Stimulated activated CD4-positive, alpha-beta T cell treated with anti-CD3 and anti-CD28 coated beads, Interleukin-1b, Interleukin-23, amount 100 ng/mL, for 24 hours (primary cell): Measurements from ENCODE around the gene CDH20.

Experiments used
- DNase-seq, 4 experiments: peaks; one replicate each; pipeline ENCODE4 v3.0.0-alpha.2; 2020; ENCODE audit warnings: low read depth in 4 of 4, low spot score in 1 of 4

The CDH20 gene

DNA sequence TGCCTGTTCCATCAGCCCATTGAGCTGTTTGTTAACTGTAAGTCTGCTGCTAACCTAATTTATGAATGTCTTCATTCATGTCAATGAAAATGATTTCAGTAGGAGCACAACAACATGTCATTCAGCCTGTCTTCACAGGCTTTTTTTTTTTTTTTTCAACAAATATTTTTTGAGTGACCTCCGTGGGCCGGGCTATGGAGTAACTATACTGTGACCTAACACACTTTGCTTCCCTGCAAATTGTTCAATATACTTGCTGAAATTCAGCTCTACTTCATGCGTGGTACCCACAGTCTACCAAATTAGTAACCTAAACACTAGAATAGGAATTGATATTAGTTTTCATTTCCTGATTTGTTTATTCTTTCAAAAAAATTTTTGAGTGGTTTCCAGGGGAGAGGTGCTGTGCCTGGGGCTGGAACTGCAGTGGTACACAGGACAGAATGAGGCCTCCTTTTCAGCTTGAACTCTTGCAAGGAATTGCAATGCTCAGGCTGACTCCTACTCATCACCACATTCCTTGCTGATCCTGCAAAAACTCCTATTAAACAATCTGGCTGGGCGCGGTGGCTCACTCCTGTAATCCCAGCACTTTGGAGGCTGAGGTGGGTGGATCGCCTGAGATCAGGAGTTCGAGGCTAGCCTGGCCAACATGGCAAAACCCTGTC is 87.1 kb downstream of the CDH20 start:
- DNase-seq = no peak

DNA sequence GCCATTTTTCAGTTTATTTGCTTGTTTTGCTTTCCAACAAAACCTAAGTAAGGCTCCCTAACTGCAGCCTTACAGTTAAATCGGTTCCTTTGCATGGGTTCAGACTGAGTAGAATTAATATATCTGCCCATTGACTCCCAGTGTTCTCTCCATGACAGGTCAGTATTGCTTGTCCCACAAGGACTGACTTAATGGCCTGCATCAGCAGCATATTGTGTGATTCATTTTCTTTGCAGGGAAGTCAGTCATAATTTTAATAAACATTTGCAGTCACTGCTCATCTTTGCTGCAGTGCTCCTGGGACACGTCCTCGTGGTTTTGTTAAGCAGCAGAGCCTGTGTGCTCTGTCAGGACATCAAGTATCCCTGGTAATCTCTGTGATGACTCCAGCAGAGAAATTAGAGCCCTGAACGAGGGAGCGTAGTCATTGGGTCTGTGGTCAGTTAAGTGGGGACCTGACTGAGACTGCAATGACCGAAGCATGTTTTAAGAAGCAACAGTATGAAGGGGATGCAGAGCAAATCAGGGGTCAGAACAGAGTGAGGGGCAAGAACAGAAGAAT is 93.3 kb downstream of the CDH20 start:
- no peak for DNase-seq

DNA sequence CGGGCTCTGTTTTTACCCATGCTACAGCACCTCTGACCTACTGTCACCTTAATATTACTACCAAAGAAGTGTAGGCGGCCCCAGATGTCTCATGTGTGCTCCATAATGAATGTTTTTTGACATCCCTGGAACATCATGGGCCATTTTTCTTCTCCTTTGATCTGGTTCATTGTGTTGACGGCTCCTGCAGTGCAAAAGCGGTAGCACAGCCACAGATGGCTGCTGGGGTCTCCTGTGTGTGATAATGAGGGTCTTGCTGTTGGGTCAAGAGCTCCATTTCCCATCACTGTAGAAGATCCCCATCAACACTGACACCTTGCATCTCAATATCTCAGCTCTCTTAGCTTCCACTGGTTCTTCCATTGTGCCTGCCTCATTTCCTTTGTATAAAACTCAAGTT is 95.0 kb downstream of the CDH20 start:
- no peak for DNase-seq

DNA sequence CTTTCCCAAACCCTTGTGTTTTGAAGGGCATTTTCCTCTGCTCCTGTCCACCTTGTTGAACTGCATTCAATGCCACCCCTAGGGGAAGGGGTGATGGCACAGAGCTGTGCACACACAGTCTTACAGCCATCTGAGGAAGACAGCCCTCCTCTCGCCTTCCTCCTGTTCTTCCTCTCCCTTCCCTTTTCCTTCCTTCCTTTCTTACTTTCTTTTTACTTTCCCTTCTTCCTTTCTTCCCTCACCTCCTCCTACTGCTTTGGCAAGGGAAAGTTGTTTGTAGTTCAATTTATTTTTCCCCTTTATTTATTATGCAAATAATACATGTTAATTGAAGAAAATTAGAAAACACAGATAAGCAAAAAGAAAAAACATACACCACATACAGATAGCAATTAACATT is 99.4 kb downstream of the CDH20 start:
- no peak for DNase-seq

DNA sequence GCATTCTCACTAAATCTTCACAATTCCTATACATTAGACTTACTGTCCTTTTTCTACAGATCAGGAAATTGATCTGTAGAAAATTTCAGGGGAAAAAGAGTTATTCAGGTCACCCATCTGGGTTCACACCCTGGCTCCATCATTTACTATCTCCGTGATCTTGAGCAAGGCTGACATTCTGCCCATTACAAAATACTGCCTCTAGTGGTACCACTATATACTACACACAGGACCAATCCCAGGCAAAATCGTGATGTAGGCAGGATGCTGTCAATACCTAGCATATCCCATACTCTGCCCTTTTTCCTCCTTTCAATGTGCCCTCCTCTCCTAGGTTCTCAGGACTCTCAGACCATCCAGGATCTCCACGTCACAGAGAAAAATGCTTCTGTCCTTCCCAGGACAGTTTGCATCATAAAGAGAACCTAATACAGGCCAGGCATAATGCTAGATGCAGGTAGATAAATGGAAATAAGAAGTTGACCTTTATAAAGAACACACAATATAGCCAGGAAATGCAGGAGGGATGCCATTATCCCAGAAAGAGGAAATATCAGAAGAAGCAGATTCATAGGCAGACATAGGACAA is 101.9 kb downstream of the CDH20 start:
- no peak for DNase-seq

DNA sequence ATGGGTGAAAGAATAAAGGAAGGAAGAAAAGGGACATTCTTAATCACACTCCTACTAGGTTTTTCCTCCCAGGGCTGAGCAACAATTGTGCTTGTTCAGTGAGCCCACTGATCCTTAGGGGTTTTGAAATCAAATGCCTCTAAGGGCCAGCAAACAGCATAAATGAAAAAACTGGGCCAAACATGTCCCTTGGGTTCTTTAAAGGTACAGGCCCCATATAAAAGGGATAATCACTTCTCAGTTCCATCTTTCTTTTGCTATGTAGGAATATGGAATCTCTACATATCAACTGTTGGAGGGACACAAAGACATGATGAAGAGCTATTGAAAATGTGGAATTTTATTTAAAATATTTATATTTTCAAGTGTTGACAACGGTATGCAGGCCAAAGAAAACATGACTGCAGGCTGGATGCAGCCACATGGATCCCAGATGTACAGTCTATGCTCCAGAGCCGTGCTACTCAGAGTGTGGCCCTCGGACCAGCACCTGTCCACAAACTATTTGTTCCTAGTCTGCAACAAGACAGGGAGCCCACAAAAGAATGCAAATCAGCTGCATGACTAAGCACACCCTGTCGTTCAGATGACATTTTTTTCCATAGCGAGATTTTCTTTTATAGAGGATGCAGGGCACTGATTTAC is 110.0 kb downstream of the CDH20 start:
- no peak for DNase-seq

DNA sequence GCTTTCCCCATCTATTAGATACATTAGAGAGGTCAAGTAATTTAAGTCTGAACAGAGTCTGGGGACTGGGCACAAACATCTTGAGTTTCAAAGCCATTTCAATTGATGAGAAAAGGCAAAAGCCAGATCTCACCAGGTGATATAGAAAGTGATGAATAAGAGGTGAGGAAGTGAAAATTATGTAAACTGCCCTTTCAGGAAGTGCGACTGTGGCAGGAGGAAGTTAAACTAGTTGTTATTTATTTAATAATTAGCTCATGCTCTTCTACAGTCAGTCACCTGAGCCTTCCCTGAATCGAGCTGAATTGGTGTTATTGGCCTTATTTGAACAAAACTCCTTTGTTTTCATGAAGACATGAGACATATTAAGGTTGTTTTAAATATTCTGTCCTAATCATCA is 115.1 kb downstream of the CDH20 start:
- DNase-seq = no peak

DNA sequence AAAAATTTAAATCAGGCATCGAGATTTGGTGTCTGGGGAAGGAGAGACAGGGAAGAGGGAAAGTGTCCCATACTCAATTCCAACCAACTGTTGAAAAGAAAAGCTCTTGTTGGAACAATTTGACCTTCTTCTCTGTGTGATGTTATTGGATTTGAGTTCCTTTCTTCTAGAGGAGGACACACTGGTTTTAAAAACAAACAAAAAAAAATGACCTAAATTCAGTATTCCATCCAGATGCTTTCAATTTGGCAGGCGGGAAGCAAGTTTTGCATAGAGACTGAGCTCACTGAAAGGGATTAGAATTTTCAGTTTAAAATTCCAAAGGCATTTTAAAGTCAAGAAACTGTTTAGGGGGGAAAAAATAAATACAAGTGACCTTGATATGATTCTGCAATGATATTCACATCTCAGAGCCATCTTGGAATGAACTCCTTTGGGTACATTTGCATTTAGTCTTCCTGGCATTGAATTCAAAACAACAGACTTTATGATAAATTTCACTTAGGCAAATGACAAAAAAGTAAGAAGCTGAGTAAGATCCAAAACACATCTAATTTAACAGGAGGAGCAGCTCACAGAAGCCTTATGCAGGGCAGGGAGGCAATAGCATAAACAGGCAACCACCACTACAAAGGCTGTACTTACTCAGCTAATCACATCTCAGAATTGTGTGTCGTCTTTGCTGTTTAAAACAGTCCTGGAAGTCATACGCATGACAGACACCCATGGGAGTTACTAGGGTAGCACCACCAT is 126.8 kb downstream of the CDH20 start:
- no peak for DNase-seq

DNA sequence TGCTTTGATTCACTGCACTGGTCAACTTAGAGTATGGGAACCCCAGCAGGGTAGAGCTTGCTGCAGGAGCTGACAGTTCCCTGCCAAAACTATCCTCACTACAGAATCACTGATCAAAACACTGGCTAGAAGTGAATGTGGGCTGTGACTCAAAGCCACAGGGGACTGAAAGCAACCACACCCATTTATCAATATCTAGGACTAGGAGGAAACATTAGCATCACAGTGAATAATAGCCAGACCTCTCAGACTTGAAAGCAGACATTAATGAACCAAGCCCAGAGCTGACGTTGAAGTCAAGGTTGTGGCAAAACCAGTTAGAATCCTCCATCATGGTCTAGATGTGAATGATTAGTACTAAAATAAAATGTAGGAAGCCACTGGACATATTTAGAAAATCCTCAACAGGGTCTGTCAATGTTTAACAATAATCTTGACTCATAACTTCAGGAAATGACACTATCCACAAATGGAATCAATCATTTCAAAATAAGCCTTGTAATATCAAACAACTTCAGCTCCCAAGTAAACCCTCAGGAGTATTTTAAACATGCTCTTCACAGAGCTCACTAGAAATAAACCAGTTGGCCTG is 131.4 kb downstream of the CDH20 start:
- DNase-seq = no peak

DNA sequence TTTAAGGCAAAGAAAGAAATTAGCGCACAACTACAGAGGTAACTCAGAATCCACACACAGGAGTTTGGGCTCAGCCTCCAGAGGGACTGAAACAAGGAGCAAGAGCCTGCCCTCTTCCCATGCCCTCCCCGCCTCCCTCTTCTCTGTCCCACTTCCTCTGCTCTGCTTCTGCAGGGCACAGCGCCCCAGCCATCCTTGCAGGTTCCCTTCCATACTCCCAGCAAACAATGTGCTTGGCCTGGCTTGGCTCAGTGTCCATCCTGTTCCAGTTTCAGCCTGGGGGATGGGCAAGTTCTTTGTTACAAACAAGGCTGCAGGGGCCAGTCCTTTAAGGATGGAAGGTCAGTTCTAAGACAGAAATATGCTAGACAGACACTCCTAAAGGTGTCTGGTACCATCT is 133.5 kb downstream of the CDH20 start:
- DNase-seq = no peak

DNA sequence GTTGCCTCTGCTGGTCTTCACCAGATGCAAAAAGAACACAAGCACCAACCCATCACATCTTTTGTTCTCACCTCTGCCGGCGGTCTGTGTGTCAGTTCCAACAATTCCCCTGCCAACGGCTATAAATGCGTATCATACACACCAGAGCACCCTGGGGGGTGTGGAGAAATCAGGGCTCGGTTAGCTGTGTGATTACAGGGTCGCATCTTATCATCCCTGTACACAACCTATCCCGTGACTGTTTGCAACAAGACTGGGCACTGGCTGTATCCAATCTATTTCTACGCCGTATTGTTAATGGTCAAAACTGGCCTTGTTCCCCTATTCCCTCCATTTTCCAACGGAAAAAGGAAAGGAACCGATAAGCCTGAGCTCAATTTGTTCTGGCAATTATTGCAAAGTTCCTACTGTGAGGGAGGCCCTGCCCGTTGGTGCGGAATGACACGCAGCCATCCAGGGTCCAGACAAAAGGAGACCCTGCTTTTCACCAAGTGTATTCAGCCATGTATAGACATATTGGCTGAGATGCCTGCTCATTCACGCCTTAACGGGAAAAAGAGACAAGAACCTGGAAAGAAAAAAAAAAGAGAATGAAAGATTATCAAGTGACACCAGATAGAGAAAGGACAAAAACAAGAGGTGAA is 136.9 kb downstream of the CDH20 start:
- no peak for DNase-seq

DNA sequence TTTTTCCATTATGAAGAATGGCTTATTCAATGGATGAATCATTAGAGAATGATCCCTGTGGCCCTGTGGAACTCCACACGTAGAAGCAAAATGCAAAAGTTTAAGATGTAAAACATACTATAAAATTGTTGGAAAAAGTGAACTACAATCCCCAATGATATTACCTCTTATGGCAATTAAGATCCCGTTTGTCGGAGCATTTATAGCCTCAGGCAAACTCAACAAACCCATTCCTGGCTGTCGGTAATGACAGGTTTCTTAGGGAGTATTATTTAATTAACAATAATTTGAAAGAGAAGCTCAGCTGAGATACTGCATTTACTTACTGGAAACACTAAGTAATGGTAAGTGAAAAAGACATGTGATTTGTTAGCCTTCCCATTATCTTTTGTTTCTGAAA is 138.3 kb downstream of the CDH20 start:
- DNase-seq = no peak

DNA sequence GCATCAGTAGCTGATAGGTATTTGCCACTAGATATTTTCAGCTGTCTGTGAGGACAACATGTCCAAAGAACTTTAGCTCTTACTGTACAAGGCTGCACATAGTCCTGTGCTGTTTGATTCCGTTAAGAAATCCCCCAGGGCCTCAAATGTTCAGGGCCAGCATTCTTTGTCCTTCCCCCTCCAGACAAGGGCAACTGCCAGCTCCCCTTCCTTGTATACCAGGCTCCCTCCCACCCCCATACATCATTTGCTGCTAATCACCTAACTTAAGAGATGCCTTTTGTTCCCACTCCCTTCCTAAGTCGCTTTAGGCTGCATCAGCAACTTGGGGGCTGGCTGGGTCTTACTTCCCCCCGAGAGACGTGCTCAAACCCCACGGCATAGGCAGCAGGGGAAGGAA is 138.7 kb downstream of the CDH20 start:
- DNase-seq = no peak

DNA sequence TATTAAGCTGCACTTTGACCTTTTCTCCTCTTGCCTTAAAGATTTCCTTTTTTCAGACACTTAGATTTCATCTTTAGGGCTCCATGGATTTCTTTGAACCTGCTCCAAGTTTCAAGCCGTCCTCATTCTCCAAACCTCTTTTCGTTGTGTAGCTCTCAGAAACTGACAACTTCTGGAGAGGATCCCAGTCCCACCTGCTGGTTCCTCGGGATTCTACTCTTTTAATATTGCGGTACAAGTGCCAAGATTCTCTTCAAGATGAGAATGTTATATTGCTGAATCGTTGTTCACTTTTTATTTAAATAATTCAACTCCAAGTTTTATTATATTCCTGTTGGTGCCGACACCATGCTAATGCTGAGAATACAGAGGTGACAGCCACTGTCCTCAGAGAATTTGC is 141.1 kb downstream of the CDH20 start:
- no peak for DNase-seq

DNA sequence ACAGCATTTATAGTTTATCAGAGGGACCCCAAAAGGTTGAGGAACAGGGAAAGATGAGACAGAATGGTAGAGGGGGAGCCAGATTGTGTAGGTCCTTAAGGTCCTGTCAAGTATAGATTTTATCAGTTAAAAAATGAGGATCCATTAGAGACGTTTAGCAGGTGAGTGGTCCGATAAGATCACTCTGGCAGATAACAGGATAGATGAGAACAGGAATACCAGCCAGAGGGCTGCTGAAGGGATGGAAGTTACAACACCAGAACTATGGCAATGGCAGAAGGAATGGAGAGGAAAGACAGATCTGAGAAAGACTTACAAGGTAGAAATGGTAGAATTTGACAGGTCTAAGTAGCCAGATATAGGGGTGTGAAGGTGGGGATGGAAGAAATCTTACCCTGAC is 141.7 kb downstream of the CDH20 start:
- DNase-seq = no peak

DNA sequence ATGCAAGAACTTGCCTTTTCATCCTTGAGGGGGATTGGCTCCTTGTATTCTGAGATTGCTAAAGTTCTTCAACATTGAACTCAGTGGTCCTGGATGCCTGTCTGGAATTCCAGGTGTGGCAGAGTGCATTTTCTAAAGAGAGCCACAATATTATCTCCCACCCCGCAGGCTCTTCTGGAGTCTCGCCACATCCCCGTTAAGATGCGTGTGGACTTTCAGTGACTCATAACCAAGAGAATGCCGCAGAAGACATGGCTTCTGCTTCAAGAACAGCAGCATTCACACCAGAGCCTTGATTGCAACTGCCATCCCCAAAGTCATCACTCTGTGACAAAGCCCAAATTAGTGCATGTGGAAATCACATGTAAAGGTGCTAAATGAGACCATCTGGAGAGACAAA is 142.7 kb downstream of the CDH20 start:
- DNase-seq = no peak

DNA sequence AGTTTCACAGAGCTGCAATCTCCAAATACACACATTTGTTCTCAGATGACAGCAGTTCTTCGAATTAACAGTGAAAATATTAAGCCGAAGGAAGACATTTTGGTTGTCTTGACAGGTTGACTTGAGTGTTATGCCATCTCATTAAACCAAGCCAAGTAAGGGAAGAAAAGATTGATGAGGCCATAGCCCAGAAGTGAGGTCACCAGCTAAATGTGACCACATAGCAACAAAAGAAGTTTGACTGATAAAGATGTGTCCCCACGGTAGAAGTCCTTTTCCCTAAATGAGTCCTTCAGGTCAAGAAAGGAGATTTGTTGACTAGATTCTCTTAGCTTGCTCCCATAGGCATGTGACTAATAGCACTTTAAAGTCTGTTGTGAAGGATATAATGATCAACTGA is 156.1 kb downstream of the CDH20 start:
- no peak for DNase-seq

DNA sequence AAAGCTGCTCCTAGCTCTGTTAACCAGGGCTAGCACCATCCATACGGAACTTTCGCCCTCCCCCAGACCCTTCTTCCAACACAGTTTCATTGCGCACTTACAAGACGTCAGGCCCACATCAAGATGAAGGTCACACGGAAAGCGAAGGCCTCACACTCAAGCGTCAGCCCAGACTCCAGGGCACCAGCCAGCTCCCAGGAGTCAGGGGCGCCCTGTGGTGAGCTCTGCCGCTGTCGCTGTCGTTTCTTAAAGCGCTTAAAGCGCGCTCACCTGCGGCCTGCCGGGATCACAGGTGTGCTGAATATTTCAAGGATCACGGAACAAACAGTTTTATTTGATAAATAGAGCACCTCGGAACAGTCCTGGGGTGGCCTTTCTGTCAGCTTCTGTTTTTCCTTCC is 163.1 kb downstream of the CDH20 start:
- no peak for DNase-seq

DNA sequence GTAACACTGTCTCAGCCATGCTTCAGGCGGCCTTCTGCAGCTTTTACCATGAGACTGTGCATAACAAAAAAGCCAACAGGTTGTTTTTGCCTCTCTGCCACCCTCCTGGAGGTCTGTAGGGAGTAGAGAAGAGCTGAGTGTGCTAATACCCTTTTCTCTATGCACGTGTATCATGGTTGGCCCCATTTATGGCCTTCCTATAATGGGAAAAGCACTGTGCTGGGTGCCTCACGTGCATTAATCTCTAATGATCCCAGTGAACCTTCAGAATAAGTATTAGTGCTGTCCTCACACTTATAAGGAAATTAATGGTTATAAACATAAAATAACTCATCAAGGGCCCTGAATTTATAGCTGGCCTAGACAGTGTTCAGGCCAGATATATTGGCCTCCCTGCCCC is 164.2 kb downstream of the CDH20 start:
- no peak for DNase-seq

DNA sequence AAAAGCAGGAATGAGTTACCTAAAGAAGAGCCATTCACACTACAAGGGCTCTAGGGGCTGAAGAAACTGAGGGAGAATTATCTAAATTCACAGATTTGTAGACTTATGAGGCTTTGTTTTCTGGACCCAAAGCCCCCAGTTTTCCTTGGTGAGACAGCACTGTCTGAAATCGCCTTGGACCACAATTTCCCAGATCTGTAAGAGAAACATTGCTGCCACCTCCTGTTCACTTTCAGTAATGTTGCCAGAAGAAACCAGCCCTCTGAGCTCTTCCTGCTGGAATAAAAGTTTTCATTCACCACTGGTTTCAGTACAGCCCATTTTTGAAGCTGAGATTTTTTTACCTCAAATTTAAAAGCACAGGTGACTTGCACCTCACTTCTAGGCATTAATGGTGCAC is 169.2 kb downstream of the CDH20 start:
- no peak for DNase-seq

DNA sequence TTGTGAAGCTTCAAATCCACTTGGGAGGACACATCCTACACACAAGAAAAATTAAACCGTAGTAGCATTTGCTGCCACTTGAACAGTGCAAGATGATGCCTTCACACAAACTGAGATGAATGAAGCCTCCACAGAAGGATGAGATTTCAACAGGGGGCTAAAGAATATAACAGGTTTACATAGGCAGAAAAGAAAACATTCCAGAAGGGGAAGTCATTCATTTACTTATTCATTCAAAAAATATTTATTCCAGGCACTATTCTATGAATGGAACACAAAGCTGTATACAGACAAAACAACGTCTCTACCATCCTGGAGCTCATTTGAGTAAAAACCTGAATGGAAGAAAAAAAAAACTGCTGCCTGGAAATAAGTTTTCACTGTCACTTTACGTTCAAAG is 170.5 kb downstream of the CDH20 start:
- DNase-seq = no peak
